K562 (cell line): ENCODE measurements around the gene DOK1. TPM values are rescaled to one million over a fixed set of nuclear protein-coding genes. Genes with fewer than 3 reads are reported as not detected.

ENCODE experiments used
- BCL6 ChIP-seq: fragments of 250-450 bp; sonication (Bioruptor Pico); IDR thresholded peaks from 2 replicates; pipeline ENCODE4 v1.4.0; 2020
- CBFA2T2 ChIP-seq: fragments of 450-650 bp; conservative IDR thresholded peaks from 2 replicates; pipeline ENCODE4 v1.6.1; 2017; ENCODE audit warnings: mild to moderate bottlenecking
- CCNT2 ChIP-seq: IDR thresholded peaks from 2 replicates; pipeline ENCODE4 v1.6.1; 2011; ENCODE audit warnings: borderline replicate concordance, low read depth, mild to moderate bottlenecking, moderate library complexity, mixed read lengths, low read length; ENCODE audit not compliant: insufficient read length; ENCODE audit errors: extremely low read depth
- CREM ChIP-seq: IDR thresholded peaks from 2 replicates; pipeline ENCODE4 v1.6.1; 2014; ENCODE audit warnings: antibody characterized with exemption, low read depth
- E2F6 ChIP-seq, 2 experiments: IDR thresholded peaks; 2 replicates each; pipeline ENCODE4 v1.6.1; 2011; ENCODE audit warnings: borderline replicate concordance in 1 of 2, control low read depth in 1 of 2, low read depth in 1 of 2, low read length in 1 of 2, mild to moderate bottlenecking in 1 of 2, mixed read lengths in 1 of 2, moderate library complexity in 1 of 2; ENCODE audit not compliant: insufficient read depth in 1 of 2, insufficient read length in 1 of 2, poor library complexity in 1 of 2, severe bottlenecking in 1 of 2; ENCODE audit errors: extremely low read depth in 1 of 2
- EP300 ChIP-seq: IDR thresholded peaks from 2 replicates; pipeline ENCODE4 v1.6.1; 2012; ENCODE audit warnings: low read length, improper control_type of control experiment
- GATAD2B ChIP-seq: fragments of 450-650 bp; IDR thresholded peaks from 2 replicates; pipeline ENCODE4 v1.6.1; 2017; ENCODE audit warnings: mild to moderate bottlenecking, borderline replicate concordance
- IRF1 ChIP-seq: sonication (generic); formaldehyde crosslinking; IDR thresholded peaks from 2 replicates; pipeline ENCODE4 v1.8.0; 2022; ENCODE audit warnings: missing genetic modification reagents, mild to moderate bottlenecking, borderline replicate concordance
- L3MBTL2 ChIP-seq: fragments of 450-650 bp; IDR thresholded peaks from 2 replicates; pipeline ENCODE4 v1.6.1; 2016; ENCODE audit warnings: mild to moderate bottlenecking, moderate library complexity
- NFRKB ChIP-seq: fragments of 450-650 bp; IDR thresholded peaks from 2 replicates; pipeline ENCODE4 v1.6.1; 2016; ENCODE audit warnings: low read depth
- PATZ1 ChIP-seq: fragments of 250-450 bp; sonication (Bioruptor Pico); IDR thresholded peaks from 2 replicates; pipeline ENCODE4 v1.5.0; 2020; ENCODE audit warnings: mild to moderate bottlenecking, borderline replicate concordance
- RBM39 ChIP-seq: fragments of 200-400 bp; formaldehyde crosslinking; optimal IDR thresholded peaks from 2 replicates; pipeline ENCODE3; 2018; ENCODE audit warnings: low read depth, low read length
- SRSF1 ChIP-seq: fragments of 200-400 bp; formaldehyde crosslinking; IDR thresholded peaks from 2 replicates; pipeline ENCODE4 v1.6.1; 2017; ENCODE audit warnings: mild to moderate bottlenecking, low read depth, low read length, moderate library complexity
- TBP ChIP-seq: optimal IDR thresholded peaks from 2 replicates; pipeline ENCODE3; 2011; ENCODE audit warnings: low read depth, low read length, improper control_type of control experiment
- TCFL5 ChIP-seq: fragments of 250-450 bp; sonication (Bioruptor Pico); conservative IDR thresholded peaks from 2 replicates; pipeline ENCODE4 v1.6.1; 2021; ENCODE audit warnings: mild to moderate bottlenecking, moderate library complexity, matching md5 sums
- UBTF ChIP-seq, 2 experiments: IDR thresholded peaks; 2 replicates each; pipeline ENCODE4 v1.6.1; 2012; ENCODE audit warnings: improper control_type of control experiment in 2 of 2, low read depth in 2 of 2, low read length in 2 of 2, borderline replicate concordance in 1 of 2
- ZNF584 ChIP-seq: fragments of 200-800 bp; sonication (Bioruptor generic); IDR thresholded peaks from 2 replicates; pipeline ENCODE4 v1.6.1; 2016; ENCODE audit warnings: low read depth, mild to moderate bottlenecking, missing genetic modification characterization, missing compliant biosample characterization
- ZSCAN29 ChIP-seq: fragments of 450-650 bp; IDR thresholded peaks from 2 replicates; pipeline ENCODE4 v1.6.1; 2017
- polyA plus RNA-seq, 8 experiments: library from polyadenylated mRNA; depleted of rRNA in 4 of 8; stranded (reverse) in 5 of 8; unstranded in 3 of 8; fragments of >200 nt; fragmentation: Nextera tagmentation in 2 of 8; fragmentation: Illumina TruSeq in 1 of 8; extraction: Ambion mirVana in 2 of 8; extraction: Trizol in 1 of 8; gene quantifications; 2 replicates each; pipeline versions ENCODE4 v1.2.1 to v1.2.3, GENCODE V29; 2011 to 2014; ENCODE audit warnings: inconsistent platforms in 1 of 8, missing spikeins in 1 of 8
- total RNA-seq, 7 experiments: library from RNA; depleted of rRNA in 6 of 7; stranded (reverse); fragments of >200 nt in 6 of 7; fragmentation: Illumina TruSeq in 2 of 7; extraction: Trizol in 2 of 7; gene quantifications; 2 replicates each; pipeline versions ENCODE4 v1.2.1 to v1.2.3, GENCODE V29; 2011 to 2021; ENCODE audit warnings: low replicate concordance in 1 of 7

The DOK1 gene
- total and polyA plus RNA-seq, 9 of the 15 experiments (the other 6 are each of a cell fraction or from before 2014, with no cell fraction given) = 0.59 to 36.4 (median 16.1) TPM

GRCh38 chr2:74548900-74549826 lies 5.4 kb upstream of the DOK1 start (continued):
- peak; percentile 49 to 82; a peak in 3 of 4 replicates for TF ChIP-seq UBTF (IDR thresholded peaks at IDR 0.05; ENCODE audit: borderline replicate concordance in 1 of 2, low read depth in 2 of 2, low read length in 2 of 2)
- TF ChIP-seq SRSF1 = no peak
- TF ChIP-seq CREM = peak; percentile 39; the same call in 1 of the 2 replicates
- peak; percentile 90; the same call in 1 of the 2 replicates for TF ChIP-seq GATAD2B
- TF ChIP-seq CCNT2 = peak; percentile 90
- TF ChIP-seq ZNF584 (CRISPR knock-in tag) = no peak
- TF ChIP-seq RBM39 = no peak
- TF ChIP-seq E2F6 (IDR thresholded peaks at IDR 0.05; ENCODE audit: borderline replicate concordance in 1 of 2, extremely low read depth in 1 of 2, insufficient read depth in 1 of 2, insufficient read length in 1 of 2, low read depth in 1 of 2, low read length in 1 of 2, poor library complexity in 1 of 2, severe bottlenecking in 1 of 2) = peak; percentile 86 to 98
- peak; percentile 97 for TF ChIP-seq L3MBTL2
- TF ChIP-seq ZSCAN29 = peak; percentile 41; the same call in 1 of the 2 replicates
- TF ChIP-seq CBFA2T2 = no peak
- peak; percentile 56 for TF ChIP-seq TBP
- TF ChIP-seq EP300 = peak; percentile 2; the same call in 1 of the 2 replicates
- TF ChIP-seq NFRKB = 0 out of 2 replicates have a peak, but pooled peaks have one; percentile 34
- TF ChIP-seq TCFL5 (CRISPR knock-in tag) = no peak
- TF ChIP-seq PATZ1 (CRISPR knock-in tag) = no peak
- no peak for TF ChIP-seq BCL6 (CRISPR knock-in tag)
- TF ChIP-seq IRF1 = no peak
